Left renal cortex interstitium (tissue), 4 donors: ENCODE results near the gene OFD1. TPM values are rescaled to one million over a fixed set of nuclear protein-coding genes. Genes with fewer than 3 reads are reported as not detected.

Source experiments
- DNase-seq, 4 donors: peaks; one replicate each; pipeline ENCODE4 v3.0.0-alpha.2; 2013; ENCODE audit warnings: low read depth in 4 of 4, low spot score in 2 of 4, missing footprints in 1 of 4
- polyA plus RNA-seq, 4 donors: library from polyadenylated mRNA; unstranded; fragments of 120-200 nt; gene quantifications; one replicate each; pipeline ENCODE4 v1.2.1, GENCODE V29; 2013; ENCODE audit not compliant: insufficient read length in 4 of 4

The OFD1 gene
- polyA plus RNA-seq, 4 donors, result 32.1 to 51.1 (median 44.3) TPM

- DNase-seq, result no peak
Observed at GRCh38 chrX:13750204-13750603, 15.7 kb downstream of the OFD1 start.

- no peak for DNase-seq
Observed at GRCh38 chrX:13750812-13751211, 16.3 kb downstream of the OFD1 start.

- no peak for DNase-seq
Observed at GRCh38 chrX:13752141-13752540, 17.6 kb downstream of the OFD1 start.

- DNase-seq, result no peak
Observed at GRCh38 chrX:13752646-13753045, 18.1 kb downstream of the OFD1 start.

- no peak for DNase-seq
Observed at GRCh38 chrX:13754765-13755164, 20.2 kb downstream of the OFD1 start.

GRCh38 chrX:13755254-13755653 lies 20.7 kb downstream of the OFD1 start:
- DNase-seq, result no peak

GRCh38 chrX:13756381-13756780 lies 21.8 kb downstream of the OFD1 start:
- no peak for DNase-seq

- DNase-seq, result no peak
Observed at GRCh38 chrX:13759152-13759718, 24.7 kb downstream of the OFD1 start.

GRCh38 chrX:13760426-13760825 lies 25.9 kb downstream of the OFD1 start:
- no peak for DNase-seq

- no peak for DNase-seq
Observed at GRCh38 chrX:13761606-13762414, 27.3 kb downstream of the OFD1 start.

GRCh38 chrX:13763489-13763888 lies 28.9 kb downstream of the OFD1 start:
- DNase-seq, result no peak

- DNase-seq, result no peak
Observed at GRCh38 chrX:13764281-13764680, 29.7 kb downstream of the OFD1 start.

- no peak for DNase-seq
Observed at GRCh38 chrX:13764765-13765164, 30.2 kb downstream of the OFD1 start.

- no peak for DNase-seq
Observed at GRCh38 chrX:13768939-13769338, 34.4 kb downstream of the OFD1 start.

GRCh38 chrX:13770013-13770535 lies 35.5 kb downstream of the OFD1 start:
- no peak for DNase-seq

- DNase-seq, result no peak
Observed at GRCh38 chrX:13774696-13775095, 40.1 kb downstream of the OFD1 start.

- no peak for DNase-seq
Observed at GRCh38 chrX:13775837-13776236, 41.3 kb downstream of the OFD1 start.

- DNase-seq, result no peak
Observed at GRCh38 chrX:13776387-13776786, 41.8 kb downstream of the OFD1 start.

GRCh38 chrX:13778916-13779315 lies 44.4 kb downstream of the OFD1 start:
- DNase-seq, result no peak

GRCh38 chrX:13780868-13781427 lies 46.4 kb downstream of the OFD1 start:
- no peak for DNase-seq

- DNase-seq, result no peak
Observed at GRCh38 chrX:13786048-13786447, 51.5 kb downstream of the OFD1 start.
